Endothelial cell of umbilical vein (primary cell): Measurements from ENCODE around the gene IL2RG.

Experiments used
- CTCF ChIP-seq, 2 donors: IDR thresholded peaks; 1 replicate in 1 of 2; 2 replicates in 1 of 2; pipeline ENCODE4 v1.5.1; 2011; ENCODE audit warnings: low read length in 2 of 2, mild to moderate bottlenecking in 2 of 2, moderate library complexity in 2 of 2, control low read depth in 1 of 2, inconsistent platforms in 1 of 2, low read depth in 1 of 2; ENCODE audit not compliant: insufficient read depth in 1 of 2; ENCODE audit errors: extremely low read depth in 1 of 2
- EZH2 ChIP-seq: IDR thresholded peaks from 2 replicates; pipeline ENCODE4 v1.6.1; 2012; ENCODE audit warnings: borderline replicate concordance, low read depth, mild to moderate bottlenecking, moderate library complexity, low read length, inconsistent platforms; ENCODE audit not compliant: severe bottlenecking
- GATA2 ChIP-seq: IDR thresholded peaks from 2 replicates; pipeline ENCODE4 v1.7.0; 2011; ENCODE audit warnings: low read depth, mild to moderate bottlenecking, moderate library complexity, mixed read lengths, low read length; ENCODE audit not compliant: insufficient read length, insufficient read depth
- JUN ChIP-seq: IDR thresholded peaks from 2 replicates; pipeline ENCODE4 v1.6.1; 2011; ENCODE audit warnings: borderline replicate concordance, low read depth; ENCODE audit not compliant: insufficient read length, insufficient read depth
- MAX ChIP-seq: IDR thresholded peaks from 2 replicates; pipeline ENCODE4 v1.6.1; 2011; ENCODE audit not compliant: insufficient read depth, insufficient read length
- POLR2A ChIP-seq: IDR thresholded peaks from 2 replicates; pipeline ENCODE4 v1.6.1; 2012; ENCODE audit warnings: low read depth, mild to moderate bottlenecking, control low read depth, low read length
- POLR2AphosphoS5 ChIP-seq: IDR thresholded peaks from 2 replicates; pipeline ENCODE4 v1.6.1; 2012; ENCODE audit warnings: low read depth, mild to moderate bottlenecking, control low read depth, low read length, moderate library complexity; ENCODE audit not compliant: insufficient read depth

- TF ChIP-seq CTCF (IDR thresholded peaks at IDR 0.05; ENCODE audit: extremely low read depth in 1 of 2, insufficient read depth in 1 of 2, low read depth in 1 of 2, low read length in 2 of 2) (no peak), MAX (no peak), POLR2A (no peak), EZH2 (no peak), POLR2AphosphoS5 (no peak), JUN (no peak), GATA2 (no peak)
These were observed 16.3 kb downstream of the IL2RG start for GRCh38 chrX:71095033-71095432.
